Activated naive CD8-positive, alpha-beta T cell treated with anti-CD3 and anti-CD28 coated beads for 36 hours (primary cell): Measurements from ENCODE around the gene GPAT2. TPM values are rescaled to one million over a fixed set of nuclear protein-coding genes. Genes with fewer than 3 reads are reported as not detected.

Source experiments
- total RNA-seq, 2 experiments: library from RNA; stranded (reverse); gene quantifications; one replicate each; pipeline ENCODE4 v1.2.3, GENCODE V29; 2021

The GPAT2 gene
- total RNA-seq, 2 experiments from 2014 or later, result 36.3 to 41.8 TPM

Other genes starting within 250 kb of the GPAT2 start
- 10 to 100 TPM; 25.4 to 27.1 TPM for gene ANKRD36C, start 43.1 kb downstream of the GPAT2 start, total RNA-seq
- under 1 TPM; 0.29 to 0.30 TPM for gene ADRA2B, start 81.7 kb upstream of the GPAT2 start, total RNA-seq
- 10 to 100 TPM; 22.1 to 23.3 TPM for gene ASTL, start 103.6 kb upstream of the GPAT2 start, total RNA-seq
- gene DUSP2, start 110.5 kb upstream of the GPAT2 start, total RNA-seq, result 100 to 1,000 TPM; 274 to 279 TPM
- 100 to 1,000 TPM; 229 to 231 TPM for gene STARD7, start 173.9 kb upstream of the GPAT2 start, total RNA-seq
- gene TMEM127, start 231.1 kb upstream of the GPAT2 start, total RNA-seq, result 10 to 100 TPM; 17.4 to 21.2 TPM
- 10 to 100 TPM; 69.7 to 73.9 TPM for gene CIAO1, start 231.3 kb upstream of the GPAT2 start, total RNA-seq